GM12872 (cell line): Measurements from ENCODE around the gene SLC8A1.

Experiments
- CTCF ChIP-seq: IDR thresholded peaks from 3 replicates; pipeline ENCODE4 v1.5.1; 2011; ENCODE audit warnings: low read depth, mild to moderate bottlenecking, low read length, moderate library complexity; ENCODE audit not compliant: insufficient read depth

The SLC8A1 gene

GRCh38 chr2:40192864-40193669, 258.8 kb downstream of the SLC8A1 start:
- TF ChIP-seq CTCF, result no peak

GRCh38 chr2:40190457-40190856, 261.4 kb downstream of the SLC8A1 start:
- TF ChIP-seq CTCF, result no peak

GRCh38 chr2:40189881-40190280, 262.0 kb downstream of the SLC8A1 start:
- TF ChIP-seq CTCF, result no peak

- no peak for TF ChIP-seq CTCF
These were observed 264.8 kb downstream of the SLC8A1 start for GRCh38 chr2:40187054-40187453.

GRCh38 chr2:40184551-40184950, 267.3 kb downstream of the SLC8A1 start:
- no peak for TF ChIP-seq CTCF

- no peak for TF ChIP-seq CTCF
These were observed 270.0 kb downstream of the SLC8A1 start for GRCh38 chr2:40181855-40182254.

- no peak for TF ChIP-seq CTCF
These were observed 272.1 kb downstream of the SLC8A1 start for GRCh38 chr2:40179801-40180200.
